ENCODE results near the gene CRYBA1. TPM values are rescaled to one million over a fixed set of nuclear protein-coding genes. Genes with fewer than 3 reads are reported as not detected.
"Not testable (repeated sequence)": the region's sequence is repeated elsewhere in the genome, so short reads cannot be mapped to it uniquely, and the experiment has no call there.

The CRYBA1 gene, protein sequence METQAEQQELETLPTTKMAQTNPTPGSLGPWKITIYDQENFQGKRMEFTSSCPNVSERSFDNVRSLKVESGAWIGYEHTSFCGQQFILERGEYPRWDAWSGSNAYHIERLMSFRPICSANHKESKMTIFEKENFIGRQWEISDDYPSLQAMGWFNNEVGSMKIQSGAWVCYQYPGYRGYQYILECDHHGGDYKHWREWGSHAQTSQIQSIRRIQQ
- 5.8 and 6.1 TPM in 2 replicates for polyA plus RNA-seq (2013)

GRCh38 chr17:29246628-29247027, at the start of gene CRYBA1:
TSS of gene CRYBA1 (plus strand) at chr17:29246859. CDS start at chr17:29246864, 5 bp downstream.
- Histone ChIP-seq H3K23ac (ENCODE audit: low read length) (no peak within 1 kb of the TSS), H3K4me1 (ENCODE audit: control insufficient read depth in 1 of 2, insufficient read depth in 2 of 2, low read length in 2 of 2) (peaks cover 9 to 14% of the 10 kb centered on the region in 2 experiments), H3K79me2 (ENCODE audit: control insufficient read depth, insufficient read depth, low read length, poor library complexity) (peaks cover 2% of the 10 kb centered on the region), H3K36me3 (ENCODE audit: control insufficient read depth in 1 of 2, insufficient read depth in 2 of 2, low read length in 2 of 2) (no peaks in the 10 kb centered on the region), H4K91ac (ENCODE audit: low read depth, low read length) (peak within 1 kb of the TSS; percentile 42), H3K79me1 (ENCODE audit: low read length) (peaks cover 2% of the 10 kb centered on the region), H3K9me3 (ENCODE audit: insufficient read depth, low read depth, low read length) (peaks cover 1% of the 10 kb centered on the region), H3K14ac (ENCODE audit: low read length) (no peak within 1 kb of the TSS), H3K4ac (ENCODE audit: low read depth, low read length) (no peak within 1 kb of the TSS), H3K18ac (ENCODE audit: low read length) (no peak within 1 kb of the TSS), H2AK5ac (ENCODE audit: low read length) (no peak within 1 kb of the TSS), H2BK120ac (ENCODE audit: insufficient read depth, low read length, poor library complexity) (peak within 1 kb of the TSS; percentile 20), H2BK5ac (ENCODE audit: low read depth, low read length, poor library complexity) (no peak within 1 kb of the TSS), H4K12ac (ENCODE audit: low read depth, low read length) (no peak within 1 kb of the TSS), H2AFZ (ENCODE audit: insufficient read depth, low read length, poor library complexity) (no peak within 1 kb of the TSS), H3K4me3 (ENCODE audit: low read depth, low read length) (no peak within 1 kb of the TSS), H2BK12ac (ENCODE audit: low read length) (no peak within 1 kb of the TSS), H4K8ac (ENCODE audit: low read depth, low read length) (no peak within 1 kb of the TSS), H3K9ac (ENCODE audit: low read length) (no peak within 1 kb of the TSS), H3K27me3 (ENCODE audit: insufficient read depth, low read length) (no peaks in the 10 kb centered on the region), H3K4me2 (ENCODE audit: low read length) (no peak within 1 kb of the TSS), H3K27ac (ENCODE audit: low read depth, low read length) (no peak within 1 kb of the TSS)
- WGBS (ENCODE audit: extremely low coverage, insufficient coverage, insufficient read length), result no CpG with 5 or more reads among the region's 1 CpG
- no peak for DNase-seq

DNA sequence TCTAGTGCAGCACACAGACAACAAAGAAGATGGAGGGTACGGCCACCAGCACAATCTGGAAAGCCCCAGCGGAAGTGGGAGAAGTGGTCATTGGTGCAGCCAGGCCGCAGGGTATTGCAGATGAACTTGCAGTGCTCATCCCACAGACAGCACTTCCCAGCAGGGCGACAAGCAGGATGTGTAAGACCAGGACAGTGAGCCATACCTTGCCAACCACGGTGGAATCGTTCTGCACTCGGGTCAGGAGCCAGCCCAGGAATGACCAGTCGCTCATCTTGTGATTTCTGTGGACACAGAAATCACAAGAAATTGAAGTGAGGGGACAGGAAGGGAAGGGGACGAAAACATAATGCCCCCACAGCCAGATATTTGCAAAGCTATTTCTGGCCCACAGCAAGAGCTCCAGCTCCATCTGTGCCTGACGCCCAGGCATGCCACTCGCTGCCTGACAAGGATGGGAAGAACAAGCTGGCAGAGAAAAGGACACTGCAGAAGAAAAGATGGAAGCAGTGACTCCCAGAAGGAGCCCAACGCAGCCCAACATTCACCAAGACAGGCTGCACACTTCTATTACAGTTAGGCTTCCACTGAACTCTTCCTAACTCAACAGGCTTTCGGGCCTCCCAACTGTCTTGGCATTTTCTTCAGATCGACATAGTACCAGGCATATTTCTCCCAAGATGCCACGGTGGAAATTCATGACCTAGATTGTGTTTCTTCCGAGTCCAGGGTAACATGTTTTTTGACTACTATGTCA, 49.0 kb upstream of the CRYBA1 start:
- Histone ChIP-seq H3K9ac (ENCODE audit: low read length) (no peak overlapping the region), H2AK5ac (ENCODE audit: low read length) (no peak overlapping the region), H3K4me2 (ENCODE audit: low read length) (no peak overlapping the region), H3K9me3 (ENCODE audit: insufficient read depth, low read depth, low read length) (no peaks in the 10 kb centered on the region), H3K27ac (ENCODE audit: low read depth, low read length) (no peak overlapping the region), H3K4me1 (ENCODE audit: control insufficient read depth in 1 of 2, insufficient read depth in 2 of 2, low read length in 2 of 2) (no peaks in the 10 kb centered on the region), H3K23ac (ENCODE audit: low read length) (no peak overlapping the region), H3K14ac (ENCODE audit: low read length) (no peak overlapping the region), H3K4ac (ENCODE audit: low read depth, low read length) (no peak overlapping the region), H2BK5ac (ENCODE audit: low read depth, low read length, poor library complexity) (no peak overlapping the region), H3K79me1 (ENCODE audit: low read length) (no peaks in the 10 kb centered on the region), H4K8ac (ENCODE audit: low read depth, low read length) (no peak overlapping the region), H3K18ac (ENCODE audit: low read length) (no peak overlapping the region), H4K12ac (ENCODE audit: low read depth, low read length) (no peak overlapping the region), H3K4me3 (ENCODE audit: low read depth, low read length) (no peak overlapping the region), H2AFZ (ENCODE audit: insufficient read depth, low read length, poor library complexity) (no peak overlapping the region), H2BK12ac (ENCODE audit: low read length) (no peak overlapping the region), H3K79me2 (ENCODE audit: control insufficient read depth, insufficient read depth, low read length, poor library complexity) (no peaks in the 10 kb centered on the region), H2BK120ac (ENCODE audit: insufficient read depth, low read length, poor library complexity) (no peak overlapping the region), H3K27me3 (ENCODE audit: insufficient read depth, low read length) (no peaks in the 10 kb centered on the region), H4K91ac (ENCODE audit: low read depth, low read length) (no peak overlapping the region), H3K36me3 (ENCODE audit: control insufficient read depth in 1 of 2, insufficient read depth in 2 of 2, low read length in 2 of 2) (no peaks in the 10 kb centered on the region)
- DNase-seq, result no peak
- no CpG with 5 or more reads among the region's 16 CpGs for WGBS (ENCODE audit: extremely low coverage, insufficient coverage, insufficient read length)

DNA sequence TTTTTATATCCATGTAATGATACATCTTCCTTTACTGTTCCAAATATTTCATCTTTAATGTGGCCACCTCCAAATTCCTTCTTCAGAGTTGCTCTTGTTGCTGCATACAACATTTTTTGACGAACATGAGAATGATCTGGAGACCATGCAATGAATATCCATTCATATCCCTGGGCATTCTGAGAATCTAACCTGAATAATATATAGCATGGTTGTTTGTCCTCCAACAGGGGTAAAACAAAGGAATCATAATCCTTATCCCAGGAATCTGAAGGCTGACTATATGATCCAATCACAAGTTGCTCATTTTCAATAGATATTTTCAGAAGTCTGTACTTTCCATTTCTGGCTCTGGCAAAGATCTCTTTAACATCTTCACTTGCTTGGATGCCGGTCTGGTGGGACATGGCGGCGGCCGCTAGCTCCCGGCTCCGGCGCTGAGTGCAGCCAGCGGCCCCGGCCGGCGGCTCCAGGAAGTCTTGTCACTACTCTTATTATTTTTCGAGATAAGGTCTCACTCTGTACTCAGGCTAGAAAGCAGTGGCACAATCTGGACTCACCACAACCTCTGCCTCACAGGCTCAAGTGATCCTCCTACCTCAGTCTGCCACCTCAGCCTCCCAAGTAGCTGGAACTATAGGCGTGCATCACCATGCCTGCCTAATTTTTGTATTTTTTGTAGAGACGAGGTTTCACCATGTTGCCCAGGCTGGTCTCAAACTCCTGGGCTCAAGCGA, 42.4 kb upstream of the CRYBA1 start:
- not testable (repeated sequence) for H3K36me3 ChIP-seq (ENCODE audit: control insufficient read depth in 1 of 2, insufficient read depth in 2 of 2, low read length in 2 of 2); H3K79me2 ChIP-seq (ENCODE audit: control insufficient read depth, insufficient read depth, low read length, poor library complexity); H3K27ac ChIP-seq (ENCODE audit: low read depth, low read length); H2BK5ac ChIP-seq (ENCODE audit: low read depth, low read length, poor library complexity); H4K8ac ChIP-seq (ENCODE audit: low read depth, low read length); H3K23ac ChIP-seq (ENCODE audit: low read length); H3K4ac ChIP-seq (ENCODE audit: low read depth, low read length); H4K91ac ChIP-seq (ENCODE audit: low read depth, low read length); H2AFZ ChIP-seq (ENCODE audit: insufficient read depth, low read length, poor library complexity); H3K4me2 ChIP-seq (ENCODE audit: low read length); H3K79me1 ChIP-seq (ENCODE audit: low read length); H2AK5ac ChIP-seq (ENCODE audit: low read length); H3K4me1 ChIP-seq (ENCODE audit: control insufficient read depth in 1 of 2, insufficient read depth in 2 of 2, low read length in 2 of 2); H3K18ac ChIP-seq (ENCODE audit: low read length); H3K9ac ChIP-seq (ENCODE audit: low read length); H3K14ac ChIP-seq (ENCODE audit: low read length); H3K9me3 ChIP-seq (ENCODE audit: insufficient read depth, low read depth, low read length); H2BK12ac ChIP-seq (ENCODE audit: low read length); H3K27me3 ChIP-seq (ENCODE audit: insufficient read depth, low read length); H4K12ac ChIP-seq (ENCODE audit: low read depth, low read length); H3K4me3 ChIP-seq (ENCODE audit: low read depth, low read length); H2BK120ac ChIP-seq (ENCODE audit: insufficient read depth, low read length, poor library complexity)
- no CpG with 5 or more reads among the region's 16 CpGs for WGBS (ENCODE audit: extremely low coverage, insufficient coverage, insufficient read length)
- DNase-seq, result peak in 1 of 2 donors; percentile 31

DNA sequence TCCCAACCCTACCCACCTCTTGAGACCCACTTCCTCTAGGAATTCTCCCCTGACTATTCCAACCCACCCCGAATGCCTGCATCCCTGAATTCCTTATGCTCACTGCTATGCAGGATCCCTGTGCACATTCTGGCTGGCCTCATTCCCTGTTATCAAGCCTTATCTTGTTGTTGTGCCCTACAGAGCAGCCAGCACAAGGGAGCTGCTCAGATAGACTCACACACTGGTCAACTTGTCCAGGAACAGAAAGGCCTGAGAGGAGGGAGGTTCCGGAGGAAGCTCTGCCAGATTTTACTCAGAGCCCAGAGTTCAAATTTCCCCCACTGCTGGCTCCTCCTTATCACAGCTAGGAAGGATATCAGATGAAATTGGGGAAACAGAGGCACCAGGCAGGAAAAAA, 41.6 kb upstream of the CRYBA1 start:
- no peak overlapping the region for H2AK5ac ChIP-seq (ENCODE audit: low read length)
- DNase-seq, result no peak
- no peak overlapping the region for H2AFZ ChIP-seq (ENCODE audit: insufficient read depth, low read length, poor library complexity)
- H4K12ac ChIP-seq (ENCODE audit: low read depth, low read length), result no peak overlapping the region
- no peak overlapping the region for H3K18ac ChIP-seq (ENCODE audit: low read length)
- H3K4me2 ChIP-seq (ENCODE audit: low read length), result no peak overlapping the region
- H2BK5ac ChIP-seq (ENCODE audit: low read depth, low read length, poor library complexity), result no peak overlapping the region
- H3K79me1 ChIP-seq (ENCODE audit: low read length), result no peaks in the 10 kb centered on the region
- H3K4ac ChIP-seq (ENCODE audit: low read depth, low read length), result no peak overlapping the region
- H4K91ac ChIP-seq (ENCODE audit: low read depth, low read length), result no peak overlapping the region
- no peaks in the 10 kb centered on the region for H3K36me3 ChIP-seq (ENCODE audit: control insufficient read depth in 1 of 2, insufficient read depth in 2 of 2, low read length in 2 of 2)
- H3K14ac ChIP-seq (ENCODE audit: low read length), result no peak overlapping the region
- H3K9me3 ChIP-seq (ENCODE audit: insufficient read depth, low read depth, low read length), result no peaks in the 10 kb centered on the region
- H3K23ac ChIP-seq (ENCODE audit: low read length), result no peak overlapping the region
- H4K8ac ChIP-seq (ENCODE audit: low read depth, low read length), result no peak overlapping the region
- no peak overlapping the region for H2BK12ac ChIP-seq (ENCODE audit: low read length)
- H3K4me1 ChIP-seq (ENCODE audit: control insufficient read depth in 1 of 2, insufficient read depth in 2 of 2, low read length in 2 of 2), result peaks cover 0 to 3% of the 10 kb centered on the region in 2 experiments
- WGBS (ENCODE audit: extremely low coverage, insufficient coverage, insufficient read length), result no CpG with 5 or more reads among the region's 2 CpGs
- no peaks in the 10 kb centered on the region for H3K79me2 ChIP-seq (ENCODE audit: control insufficient read depth, insufficient read depth, low read length, poor library complexity)
- no peak overlapping the region for H2BK120ac ChIP-seq (ENCODE audit: insufficient read depth, low read length, poor library complexity)
- H3K9ac ChIP-seq (ENCODE audit: low read length), result no peak overlapping the region
- no peak overlapping the region for H3K27ac ChIP-seq (ENCODE audit: low read depth, low read length)
- no peaks in the 10 kb centered on the region for H3K27me3 ChIP-seq (ENCODE audit: insufficient read depth, low read length)
- no peak overlapping the region for H3K4me3 ChIP-seq (ENCODE audit: low read depth, low read length)
